ENCODE data around the gene FAM72C.
"Not testable (repeated sequence)": the region's sequence is repeated elsewhere in the genome, so short reads cannot be mapped to it uniquely, and the experiment has no call there.

The FAM72C gene

DNA sequence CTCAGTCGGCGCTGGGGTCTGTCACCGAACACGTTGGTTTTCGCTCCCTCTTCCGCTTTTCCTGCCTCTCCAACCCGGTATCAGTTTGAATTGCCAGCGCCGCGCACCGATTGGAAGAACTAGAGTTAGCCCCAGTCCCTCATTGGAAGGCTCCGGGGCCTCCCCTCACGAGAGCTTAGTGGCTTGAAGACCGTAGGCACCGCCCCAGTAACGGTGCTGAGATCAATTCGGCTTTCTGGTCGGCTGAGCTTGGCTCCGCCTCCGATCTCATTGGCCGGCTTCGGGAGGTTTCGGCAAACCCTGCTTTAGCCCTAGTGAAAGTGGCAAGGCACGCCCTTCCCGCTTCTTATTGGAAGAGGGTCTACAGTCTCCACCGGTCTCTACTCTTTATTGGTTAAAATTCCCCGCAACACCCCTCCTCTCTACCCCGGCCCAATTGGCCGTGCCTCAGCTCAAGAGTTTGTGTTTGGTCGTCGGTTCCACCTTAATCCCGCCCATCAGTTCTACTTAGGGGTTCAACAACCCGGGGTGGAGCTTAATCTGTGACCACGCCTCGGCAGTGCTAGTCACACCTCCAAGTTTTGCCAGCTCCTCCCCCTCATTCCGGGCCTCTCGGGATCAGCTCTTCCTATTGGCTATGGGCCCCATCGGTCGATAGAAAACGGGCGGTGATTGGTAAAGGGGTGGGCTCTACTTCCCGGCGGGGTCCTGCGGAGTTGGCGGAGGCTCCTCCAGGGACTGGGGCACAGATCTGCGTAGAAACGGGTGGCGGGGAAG is at the start of gene FAM72C:
Gene FAM72C (minus strand): TSS at position 63 of the 777 bp plus-strand sequence. CDS start 845 bp downstream, outside the sequence.
- DNase-seq, result not testable (repeated sequence)

GRCh38 chr1:144020001-144020738 is 48.4 kb upstream of the FAM72C start:
- DNase-seq, result not testable (repeated sequence)

DNA sequence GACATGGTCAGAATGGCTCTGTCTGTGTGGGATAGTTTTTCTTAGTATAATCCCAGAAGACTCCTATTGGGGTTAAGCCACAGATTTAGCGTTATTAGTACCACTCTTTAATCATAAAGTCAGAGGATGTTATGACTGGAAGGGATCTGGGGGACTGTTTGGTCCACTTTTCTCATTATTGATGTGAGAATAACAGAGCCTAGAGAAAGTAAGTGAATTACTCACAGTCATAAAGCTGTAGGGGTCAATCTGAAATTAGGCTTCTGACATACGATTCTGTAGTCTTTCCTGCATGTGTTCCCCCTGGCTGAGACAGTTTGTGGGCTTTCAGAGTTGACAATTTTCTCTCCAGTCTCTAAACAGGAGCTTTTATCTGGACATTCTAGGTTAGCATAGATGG is 47.3 kb upstream of the FAM72C start:
- not testable (repeated sequence) for DNase-seq

GRCh38 chr1:144015180-144015966 is 43.6 kb upstream of the FAM72C start:
- DNase-seq, result not testable (repeated sequence)

GRCh38 chr1:144014528-144014927 is 42.7 kb upstream of the FAM72C start:
- not testable (repeated sequence) for DNase-seq

DNA sequence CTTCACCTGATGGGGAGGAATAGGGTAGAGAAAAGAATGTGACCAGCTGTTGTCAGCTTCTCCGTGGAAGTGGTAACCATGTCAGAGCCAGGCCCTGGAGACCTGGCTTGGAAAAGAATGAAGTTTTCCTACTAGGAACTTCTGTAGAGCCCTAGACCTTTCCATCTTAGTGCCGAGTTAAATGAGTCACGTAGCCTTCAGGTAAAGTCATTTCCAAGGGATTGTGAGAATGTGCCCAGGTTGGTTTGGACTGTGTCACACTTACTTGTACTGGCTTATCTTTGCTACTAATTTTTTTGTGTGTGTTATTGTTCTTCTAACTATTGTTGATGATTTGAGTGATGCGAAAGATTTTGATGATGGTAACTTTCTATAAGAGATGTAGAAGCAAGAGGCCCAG is 42.3 kb upstream of the FAM72C start:
- DNase-seq, result not testable (repeated sequence)

GRCh38 chr1:144012168-144012733 is 40.5 kb upstream of the FAM72C start:
- DNase-seq, result not testable (repeated sequence)

- DNase-seq, result not testable (repeated sequence)
Observed at GRCh38 chr1:144009410-144009809, 37.6 kb upstream of the FAM72C start.

GRCh38 chr1:144004259-144004658 is 32.5 kb upstream of the FAM72C start:
- not testable (repeated sequence) for DNase-seq

DNA sequence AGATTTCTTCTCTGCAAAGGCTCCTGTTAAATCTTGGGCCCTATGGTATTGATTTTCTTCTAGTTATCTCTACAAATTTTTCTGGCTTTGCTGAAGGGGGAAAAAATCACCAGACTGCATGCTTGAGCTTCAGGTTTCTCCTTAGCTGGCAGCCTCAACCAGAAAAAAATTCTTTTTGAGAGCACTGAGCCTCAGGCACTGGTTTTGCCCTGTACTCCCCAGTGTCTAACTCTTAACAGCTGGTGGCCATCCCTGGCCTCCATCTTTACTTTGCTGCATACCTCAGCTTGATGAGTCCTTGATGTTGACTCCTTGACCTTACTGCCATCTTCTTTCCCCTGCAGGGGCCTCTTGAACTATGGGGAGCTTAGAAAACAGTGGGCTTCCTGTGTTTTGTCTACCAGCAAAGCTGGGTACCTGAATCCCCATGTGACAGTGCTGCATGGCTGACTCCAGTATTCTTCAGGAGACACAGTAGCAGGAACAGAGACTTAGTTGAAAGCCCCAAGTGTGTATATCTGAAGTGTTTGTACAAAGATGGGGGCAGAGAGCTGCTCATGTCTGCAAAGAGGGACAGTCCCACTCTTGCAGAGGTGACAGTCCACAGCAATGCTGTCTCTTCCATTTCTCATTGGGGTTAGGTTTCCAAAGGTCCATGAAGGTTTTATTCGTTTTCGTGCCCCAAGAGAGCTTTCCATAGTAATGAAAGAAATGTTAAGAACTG is 31.7 kb upstream of the FAM72C start:
- not testable (repeated sequence) for DNase-seq

GRCh38 chr1:144002141-144002881 is 30.5 kb upstream of the FAM72C start:
- not testable (repeated sequence) for DNase-seq

DNA sequence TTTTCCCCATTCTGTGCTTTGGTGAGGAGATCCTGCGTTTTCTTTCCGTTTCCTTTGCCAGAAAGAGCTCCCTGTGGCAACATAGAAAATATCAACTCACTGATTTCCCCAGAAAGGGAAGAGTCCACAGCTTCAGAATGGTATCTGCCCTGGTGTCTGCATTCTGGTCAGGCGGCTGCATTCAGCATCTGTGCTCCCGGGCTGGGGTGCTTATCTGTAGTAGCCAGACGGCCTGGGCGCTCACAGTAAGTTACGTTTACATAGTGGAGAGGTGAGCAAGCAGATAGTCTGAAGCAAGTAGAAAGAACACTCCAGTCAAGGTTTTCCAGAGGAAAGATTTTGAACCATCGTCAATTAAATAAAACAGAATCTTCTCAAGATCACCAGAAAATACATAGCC is 29.3 kb upstream of the FAM72C start:
- DNase-seq, result not testable (repeated sequence)

DNA sequence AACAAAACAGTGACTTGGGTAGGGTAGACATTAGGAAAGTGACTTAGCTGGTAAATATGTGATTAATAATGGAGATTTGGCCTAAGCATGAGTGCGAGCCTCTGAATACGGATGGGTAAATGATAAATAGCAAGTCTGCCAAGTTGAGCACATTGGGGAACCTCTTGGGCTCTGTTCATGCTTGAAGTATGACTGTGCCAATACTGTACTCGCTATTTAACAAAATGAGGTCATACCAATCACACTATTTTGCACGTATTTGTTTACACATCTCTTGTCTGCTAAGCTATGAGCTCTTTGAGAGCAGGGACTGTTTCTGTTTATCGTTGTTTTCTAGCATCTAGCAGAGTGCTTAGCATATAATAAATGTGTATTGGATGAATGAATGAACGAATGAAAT is 24.2 kb upstream of the FAM72C start:
- DNase-seq, result not testable (repeated sequence)

DNA sequence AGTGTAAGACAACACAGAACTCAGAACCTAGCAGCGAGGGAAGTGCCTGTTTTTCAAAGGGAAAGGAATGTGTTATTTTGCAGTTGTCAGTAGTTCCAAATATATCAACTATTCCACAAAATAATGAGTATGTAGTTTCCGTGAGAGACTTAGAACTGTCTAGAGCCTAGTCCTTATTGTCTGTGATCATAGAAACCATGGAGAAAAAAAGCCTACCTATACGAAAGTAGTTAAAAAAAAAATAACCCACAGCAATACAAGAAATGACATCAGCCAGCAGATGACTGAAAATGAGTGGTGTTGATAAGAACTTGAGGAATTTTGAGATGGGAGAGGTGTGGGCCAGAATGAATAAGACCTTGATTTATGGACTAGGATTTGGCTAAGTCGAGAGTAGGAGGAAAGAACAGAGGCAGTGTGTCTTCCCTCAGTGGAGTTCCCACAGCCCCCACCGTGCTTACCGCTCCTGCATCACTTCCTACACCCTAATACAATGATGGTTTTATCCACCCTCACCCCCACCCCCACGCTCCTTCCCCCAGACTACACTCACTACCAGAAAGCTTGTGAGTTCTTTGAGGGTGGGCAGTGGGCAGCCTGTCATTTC is 21.6 kb upstream of the FAM72C start:
- not testable (repeated sequence) for DNase-seq

- DNase-seq, result not testable (repeated sequence)
Observed at GRCh38 chr1:143990699-143991098, 18.9 kb upstream of the FAM72C start.

GRCh38 chr1:143989719-143990118 is 17.9 kb upstream of the FAM72C start:
- DNase-seq, result not testable (repeated sequence)

- DNase-seq, result not testable (repeated sequence)
Observed at GRCh38 chr1:143989427-143989712, 17.6 kb upstream of the FAM72C start.

DNA sequence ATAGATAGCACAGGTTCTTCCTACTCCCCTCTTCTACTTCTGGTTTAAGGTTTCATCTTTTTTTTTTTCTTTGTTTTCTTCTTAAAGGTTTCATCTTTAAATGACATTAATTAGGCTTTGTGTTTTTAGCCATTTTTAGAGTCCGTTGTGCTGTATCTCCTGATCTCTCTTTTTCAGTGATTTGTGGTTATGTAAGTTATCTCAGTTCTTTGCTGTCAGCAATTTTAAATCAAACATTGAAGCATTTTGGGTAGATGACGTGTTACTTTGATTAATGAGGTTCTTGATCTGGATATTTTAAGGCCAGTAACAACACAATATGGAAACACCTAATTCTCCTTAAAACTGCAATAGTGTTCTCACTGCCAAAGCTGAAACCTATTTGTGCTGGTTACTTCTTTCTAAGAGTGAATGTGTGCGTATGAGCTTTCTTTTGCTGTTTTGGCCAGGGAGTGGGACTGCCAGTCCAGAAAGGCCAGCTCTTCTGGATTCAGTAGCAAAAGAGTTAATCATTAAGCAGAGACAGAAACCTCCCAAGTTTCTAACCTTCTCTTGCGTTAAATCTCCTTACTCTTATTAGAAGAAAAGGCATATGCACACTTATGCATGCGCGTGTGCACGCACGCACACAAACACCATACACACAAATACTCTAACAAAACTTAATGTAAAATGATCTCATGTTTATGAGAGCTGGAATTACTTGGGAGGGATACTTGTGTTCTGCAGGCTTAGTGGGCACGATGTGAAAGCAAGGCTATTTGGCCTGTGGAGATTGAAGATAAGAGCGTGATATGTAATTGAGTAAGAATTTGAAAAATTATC is 17.0 kb upstream of the FAM72C start:
- DNase-seq, result not testable (repeated sequence)

- DNase-seq, result not testable (repeated sequence)
Observed at GRCh38 chr1:143987868-143988267, 16.1 kb upstream of the FAM72C start.
